ENCODE measurements around the gene NECTIN2.
"Not testable (repeated sequence)": the region's sequence is repeated elsewhere in the genome, so short reads cannot be mapped to it uniquely, and the experiment has no call there.

The NECTIN2 gene

GRCh38 chr19:44856421-44857083, 10.5 kb downstream of the NECTIN2 start:
- DNase-seq (ENCODE audit: low read depth in 2 of 2) = peak in 1 of 2 donors; percentile 32
- TF ChIP-seq CTCF (IDR thresholded peaks at IDR 0.05; ENCODE audit: low read depth, low read length) = no peak
- no peak overlapping the region for H3K4me3 ChIP-seq (replicated peaks in 1 of 2; ENCODE audit: low read depth in 2 of 2, low read length in 2 of 2)

GRCh38 chr19:44857837-44858236, 11.7 kb downstream of the NECTIN2 start:
- no peak for TF ChIP-seq CTCF (IDR thresholded peaks at IDR 0.05; ENCODE audit: low read depth, low read length)
- DNase-seq (ENCODE audit: low read depth in 2 of 2) = no peak
- no peak overlapping the region for H3K4me3 ChIP-seq (replicated peaks in 1 of 2; ENCODE audit: low read depth in 2 of 2, low read length in 2 of 2)

- not testable (repeated sequence) for H3K4me3 ChIP-seq (replicated peaks in 1 of 2; ENCODE audit: low read depth in 2 of 2, low read length in 2 of 2); DNase-seq (ENCODE audit: low read depth in 2 of 2)
These were observed 15.5 kb downstream of the NECTIN2 start for GRCh38 chr19:44861576-44861975.

- no peak overlapping the region for H3K4me3 ChIP-seq (replicated peaks in 1 of 2; ENCODE audit: low read depth in 2 of 2, low read length in 2 of 2)
- no peak for DNase-seq (ENCODE audit: low read depth in 2 of 2)
- no peak for TF ChIP-seq CTCF (IDR thresholded peaks at IDR 0.05; ENCODE audit: low read depth, low read length)
These were observed 17.9 kb downstream of the NECTIN2 start for GRCh38 chr19:44863990-44864389.

GRCh38 chr19:44865196-44865767, 19.2 kb downstream of the NECTIN2 start:
- no peak for TF ChIP-seq CTCF (IDR thresholded peaks at IDR 0.05; ENCODE audit: low read depth, low read length)
- no peak for DNase-seq (ENCODE audit: low read depth in 2 of 2)
- no peak overlapping the region for H3K4me3 ChIP-seq (replicated peaks in 1 of 2; ENCODE audit: low read depth in 2 of 2, low read length in 2 of 2)

GRCh38 chr19:44866664-44867063, 20.6 kb downstream of the NECTIN2 start:
- TF ChIP-seq CTCF (IDR thresholded peaks at IDR 0.05; ENCODE audit: low read depth, low read length) = no peak
- H3K4me3 ChIP-seq (replicated peaks in 1 of 2; ENCODE audit: low read depth in 2 of 2, low read length in 2 of 2) = no peak overlapping the region
- DNase-seq (ENCODE audit: low read depth in 2 of 2) = no peak

GRCh38 chr19:44867578-44867977, 21.5 kb downstream of the NECTIN2 start:
- no peak overlapping the region for H3K4me3 ChIP-seq (replicated peaks in 1 of 2; ENCODE audit: low read depth in 2 of 2, low read length in 2 of 2)
- no peak for DNase-seq (ENCODE audit: low read depth in 2 of 2)

More at GRCh38 chr19:44867578-44867977, 21.5 kb downstream of the NECTIN2 start:
- no peak for TF ChIP-seq CTCF (IDR thresholded peaks at IDR 0.05; ENCODE audit: low read depth, low read length)

Measured in cardiac fibroblast (primary cell).